ENCODE measurements around the gene OXLD1. TPM values are rescaled to one million over a fixed set of nuclear protein-coding genes. Genes with fewer than 3 reads are reported as not detected.

The OXLD1 gene
- total RNA-seq, 4 donors from 2014 or later: 39.6 to 68.1 (median 47.6) TPM

GRCh38 chr17:81697261-81698044 lies 31.0 kb upstream of the OXLD1 start:
- H3K36me3 ChIP-seq: peaks cover 90% of the 10 kb centered on the region
- WGBS: 77% methylated on average over 19 of the region's 25 CpGs
- H3K9me3 ChIP-seq: no peaks in the 10 kb centered on the region

GRCh38 chr17:81696218-81696941 lies 30.0 kb upstream of the OXLD1 start:
- no peak for DNase-seq (ENCODE audit: low spot score in 2 of 2)
- WGBS: 91% methylated on average over 34 of the region's 40 CpGs
- H3K9me3 ChIP-seq: no peaks in the 10 kb centered on the region
- no peaks in the 10 kb centered on the region for H3K27me3 ChIP-seq
- no peak overlapping the region for H3K27ac ChIP-seq
- TF ChIP-seq EP300 (IDR thresholded peaks at IDR 0.05) (no peak), CTCF (IDR thresholded peaks at IDR 0.05) (no peak), POLR2AphosphoS5 (IDR thresholded peaks at IDR 0.05) (no peak), POLR2A (IDR thresholded peaks at IDR 0.05) (no peak)
- peaks cover 96% of the 10 kb centered on the region for H3K36me3 ChIP-seq
- H3K4me3 ChIP-seq: no peak overlapping the region
- H3K4me1 ChIP-seq: peaks cover 11% of the 10 kb centered on the region

More at GRCh38 chr17:81697261-81698044, 31.0 kb upstream of the OXLD1 start:
- Histone ChIP-seq H3K4me1 (peaks cover 22% of the 10 kb centered on the region), H3K27ac (no peak overlapping the region), H3K27me3 (no peaks in the 10 kb centered on the region), H3K4me3 (no peak overlapping the region)
- DNase-seq (ENCODE audit: low spot score in 2 of 2): no peak
- TF ChIP-seq CTCF (IDR thresholded peaks at IDR 0.05) (no peak), POLR2A (IDR thresholded peaks at IDR 0.05) (no peak)

- Histone ChIP-seq H3K9me3 (no peaks in the 10 kb centered on the region), H3K4me3 (no peak overlapping the region), H3K27me3 (no peaks in the 10 kb centered on the region), H3K27ac (no peak overlapping the region), H3K36me3 (peaks cover 96% of the 10 kb centered on the region), H3K4me1 (peaks cover 6% of the 10 kb centered on the region)
- WGBS: 87% methylated on average over 22 of the region's 22 CpGs
- TF ChIP-seq CTCF (IDR thresholded peaks at IDR 0.05) (no peak), POLR2AphosphoS5 (IDR thresholded peaks at IDR 0.05) (no peak), EP300 (IDR thresholded peaks at IDR 0.05) (no peak), POLR2A (IDR thresholded peaks at IDR 0.05) (no peak)
- no peak for DNase-seq (ENCODE audit: low spot score in 2 of 2)
These were observed 29.4 kb upstream of the OXLD1 start for GRCh38 chr17:81695801-81696200.

GRCh38 chr17:81695211-81695610 lies 28.8 kb upstream of the OXLD1 start:
- 80% methylated on average over 2 of the region's 6 CpGs for WGBS
- TF ChIP-seq POLR2AphosphoS5 (IDR thresholded peaks at IDR 0.05): no peak
- TF ChIP-seq EP300 (IDR thresholded peaks at IDR 0.05): no peak
- no peak for TF ChIP-seq CTCF (IDR thresholded peaks at IDR 0.05)
- TF ChIP-seq POLR2A (IDR thresholded peaks at IDR 0.05): no peak

DNA sequence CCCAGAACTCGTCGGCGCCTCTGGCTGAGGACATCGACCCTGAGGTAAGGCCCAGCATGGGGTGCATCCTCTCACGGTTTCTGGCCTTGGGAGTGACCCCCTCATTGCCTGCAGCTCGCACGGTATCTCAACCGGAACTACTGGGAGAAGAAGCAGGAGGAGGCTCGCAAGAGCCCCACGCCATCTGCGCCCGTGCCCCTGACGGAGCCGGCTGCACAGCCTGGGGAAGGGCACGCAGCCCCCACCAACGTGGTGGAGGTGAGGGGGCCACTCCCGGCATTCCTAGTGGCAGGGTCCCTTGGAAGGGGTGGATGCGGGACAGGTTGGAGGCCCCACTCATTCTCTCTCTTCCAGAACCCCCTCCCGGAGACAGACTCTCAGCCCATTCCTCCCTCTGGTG lies 28.4 kb upstream of the OXLD1 start:
- no peaks in the 10 kb centered on the region for H3K27me3 ChIP-seq
- H3K36me3 ChIP-seq: peaks cover 98% of the 10 kb centered on the region
- H3K27ac ChIP-seq: no peak overlapping the region
- 96% methylated on average over 14 of the region's 19 CpGs for WGBS
- no peak for DNase-seq (ENCODE audit: low spot score in 2 of 2)
- no peaks in the 10 kb centered on the region for H3K4me1 ChIP-seq
- H3K9me3 ChIP-seq: no peaks in the 10 kb centered on the region
- TF ChIP-seq POLR2AphosphoS5 (IDR thresholded peaks at IDR 0.05) (no peak), EP300 (IDR thresholded peaks at IDR 0.05) (no peak)
- H3K4me3 ChIP-seq: no peak overlapping the region

More at GRCh38 chr17:81695211-81695610, 28.8 kb upstream of the OXLD1 start:
- Histone ChIP-seq H3K27me3 (no peaks in the 10 kb centered on the region), H3K27ac (no peak overlapping the region), H3K9me3 (no peaks in the 10 kb centered on the region), H3K4me3 (no peak overlapping the region), H3K4me1 (no peaks in the 10 kb centered on the region), H3K36me3 (peaks cover 96% of the 10 kb centered on the region)
- no peak for DNase-seq (ENCODE audit: low spot score in 2 of 2)
